ENCODE results near the gene HIGD1A. TPM values are rescaled to one million over a fixed set of nuclear protein-coding genes. Genes with fewer than 3 reads are reported as not detected.
"Not testable (repeated sequence)": the region's sequence is repeated elsewhere in the genome, so short reads cannot be mapped to it uniquely, and the experiment has no call there.

Gene HIGD1A
- total RNA-seq, 3 donors from 2014 or later = 174 to 468 (median 368) TPM

GRCh38 chr3:42815826-42816225, 11.5 kb upstream of the HIGD1A start:
- Histone ChIP-seq H3K4me3 (no peak overlapping the region), H3K36me3 (ENCODE audit: low read depth) (no peaks in the 10 kb centered on the region), H3K9me3 (no peaks in the 10 kb centered on the region), H3K4me1 (ENCODE audit: low read depth) (peaks cover 31% of the 10 kb centered on the region)
- intact Hi-C loops (cut with DNase I, micrococcal nuclease) = no loop called here
- no peak for ATAC-seq
- TF ChIP-seq CTCF (IDR thresholded peaks at IDR 0.05) = no peak
- no peak for DNase-seq

- intact Hi-C loops (cut with DNase I, micrococcal nuclease) = no loop called here
- no peak for TF ChIP-seq CTCF (IDR thresholded peaks at IDR 0.05)
- no peaks in the 10 kb centered on the region for H3K9me3 ChIP-seq
- ATAC-seq (peak; percentile 81), DNase-seq (no peak)
- H3K4me1 ChIP-seq (ENCODE audit: low read depth) = peaks cover 28% of the 10 kb centered on the region
- no peaks in the 10 kb centered on the region for H3K36me3 ChIP-seq (ENCODE audit: low read depth)
- no peak overlapping the region for H3K4me3 ChIP-seq
These were observed 10.7 kb upstream of the HIGD1A start for GRCh38 chr3:42814914-42815507.

GRCh38 chr3:42814246-42814645, 10.0 kb upstream of the HIGD1A start:
- Histone ChIP-seq H3K36me3 (ENCODE audit: low read depth) (no peaks in the 10 kb centered on the region), H3K4me3 (no peak overlapping the region), H3K9me3 (no peaks in the 10 kb centered on the region), H3K4me1 (ENCODE audit: low read depth) (peaks cover 20% of the 10 kb centered on the region)
- intact Hi-C loops (cut with DNase I, micrococcal nuclease) = no loop called here
- DNase-seq (no peak), ATAC-seq (no peak)
- no peak for TF ChIP-seq CTCF (IDR thresholded peaks at IDR 0.05)

GRCh38 chr3:42811118-42811883, 7.0 kb upstream of the HIGD1A start:
- H3K36me3 ChIP-seq (ENCODE audit: low read depth); intact Hi-C loops (cut with DNase I, micrococcal nuclease): not testable (repeated sequence)
- peak in 2 of 3 donors; percentile 47 to 63 for DNase-seq

GRCh38 chr3:42810706-42811105, 6.4 kb upstream of the HIGD1A start:
- H3K4me1 ChIP-seq (ENCODE audit: low read depth) = not testable (repeated sequence)
- ATAC-seq = peak; percentile 39

More at GRCh38 chr3:42811118-42811883, 7.0 kb upstream of the HIGD1A start:
- peaks cover 11% of the 10 kb centered on the region for H3K4me1 ChIP-seq (ENCODE audit: low read depth)
- not testable (repeated sequence) for H3K9me3 ChIP-seq, H3K4me3 ChIP-seq
- peak; percentile 16 for ATAC-seq

GRCh38 chr3:42809202-42809601, 4.9 kb upstream of the HIGD1A start, which contains the start of gene ACKR2:
ACKR2 (plus strand) TSS chr3:42809445; CDS start chr3:42864503, 55,058 bp downstream.
- DNase-seq = no peak
- TF ChIP-seq CTCF (IDR thresholded peaks at IDR 0.05) = no peak

More at GRCh38 chr3:42810706-42811105, 6.4 kb upstream of the HIGD1A start:
- H3K9me3 ChIP-seq; H3K36me3 ChIP-seq (ENCODE audit: low read depth); H3K4me3 ChIP-seq; DNase-seq; intact Hi-C loops (cut with DNase I, micrococcal nuclease): not testable (repeated sequence)

More at GRCh38 chr3:42809202-42809601, 4.9 kb upstream of the HIGD1A start, which contains the start of gene ACKR2:
- Histone ChIP-seq H3K4me3 (no peak within 1 kb of the TSS), H3K9me3 (no peaks in the 10 kb centered on the region), H3K36me3 (ENCODE audit: low read depth) (no peaks in the 10 kb centered on the region), H3K4me1 (ENCODE audit: low read depth) (peaks cover 12% of the 10 kb centered on the region)
- no peak for ATAC-seq
- intact Hi-C loops (cut with DNase I, micrococcal nuclease) = no loop called here
